Brain microvascular endothelial cell (primary cell): Measurements from ENCODE around the gene E2F1.
A peak's percentile ranks its signal among the peaks of the same experiment; 100 is the strongest.

Experiments used
- DNase-seq: peaks from one replicate; pipeline ENCODE4 v3.0.0-alpha.2; 2020
- H3K27ac ChIP-seq: fragments of 250-450 bp; sonication (Bioruptor Pico); 2 replicates; pipeline ENCODE4 v1.5.1; 2020; ENCODE audit warnings: mild to moderate bottlenecking, moderate library complexity
- H3K27me3 ChIP-seq: fragments of 250-450 bp; sonication (Bioruptor Pico); replicated peaks from 2 replicates; pipeline ENCODE4 v1.5.1; 2020; ENCODE audit warnings: mild to moderate bottlenecking
- H3K36me3 ChIP-seq: fragments of 250-450 bp; sonication (Bioruptor Pico); replicated peaks from 2 replicates; pipeline ENCODE4 v1.5.1; 2020; ENCODE audit warnings: mild to moderate bottlenecking
- H3K4me3 ChIP-seq: 2 replicates; pipeline ENCODE4 v1.5.1; 2011; ENCODE audit warnings: low read depth, mild to moderate bottlenecking, control low read depth, low read length, moderate library complexity
- CTCF ChIP-seq: IDR thresholded peaks from 2 replicates; pipeline ENCODE4 v1.5.1; 2011; ENCODE audit warnings: low read depth, mild to moderate bottlenecking, moderate library complexity, low read length, control low read depth, inconsistent platforms; ENCODE audit errors: missing control alignments
- in situ Hi-C: cut with HindIII; loops from 2 replicates; pipeline ENCODE4 v1.10.0; 2017; ENCODE audit warnings: low sequenced_read_pairs, low pct_ligation_motif_present

E2F1 gene

GRCh38 chr20:33675136-33675959, 10.8 kb downstream of the E2F1 start:
- Histone ChIP-seq H3K27ac (no peak overlapping the region), H3K27me3 (no peaks in the 10 kb centered on the region), H3K36me3 (no peaks in the 10 kb centered on the region), H3K4me3 (no peak overlapping the region)
- TF ChIP-seq CTCF, result no peak
- no peak for DNase-seq
- in situ Hi-C loops, result no loop called here

- Histone ChIP-seq H3K27ac (no peak within 1 kb of the TSS), H3K4me3 (peak within 1 kb of the TSS; percentile 69), H3K36me3 (no peaks in the 10 kb centered on the region), H3K27me3 (no peaks in the 10 kb centered on the region)
- in situ Hi-C loops, result no loop called here
- peak; percentile 60 for DNase-seq
- TF ChIP-seq CTCF, result no peak
These were observed 11.7 kb downstream of the E2F1 start, which contains the start of gene NECAB3 for GRCh38 chr20:33674294-33675135. TSS of gene NECAB3 (minus strand) at chr20:33674428. CDS start at chr20:33674352, 76 bp downstream.

- H3K27me3 ChIP-seq, result no peaks in the 10 kb centered on the region
- TF ChIP-seq CTCF, result no peak
- no peak overlapping the region for H3K27ac ChIP-seq
- in situ Hi-C loops, result no loop called here
- H3K4me3 ChIP-seq, result peak overlapping the region; percentile 69
- H3K36me3 ChIP-seq, result no peaks in the 10 kb centered on the region
- no peak for DNase-seq
These were observed 12.5 kb downstream of the E2F1 start for GRCh38 chr20:33673410-33674293.

GRCh38 chr20:33673114-33673409, 13.1 kb downstream of the E2F1 start:
- TF ChIP-seq CTCF, result no peak

GRCh38 chr20:33672426-33673113, 13.6 kb downstream of the E2F1 start:
- Histone ChIP-seq H3K4me3 (no peak overlapping the region), H3K36me3 (no peaks in the 10 kb centered on the region), H3K27me3 (no peaks in the 10 kb centered on the region), H3K27ac (no peak overlapping the region)
- in situ Hi-C loops, result no loop called here
- TF ChIP-seq CTCF, result no peak
- DNase-seq, result no peak

More at GRCh38 chr20:33673114-33673409, 13.1 kb downstream of the E2F1 start:
- in situ Hi-C loops, result no loop called here
- DNase-seq, result no peak
- Histone ChIP-seq H3K27ac (no peak overlapping the region), H3K36me3 (no peaks in the 10 kb centered on the region), H3K4me3 (peak overlapping the region; percentile 69), H3K27me3 (no peaks in the 10 kb centered on the region)
